ENCODE measurements around the gene PLCL1. TPM values are rescaled to one million over a fixed set of nuclear protein-coding genes. Genes with fewer than 3 reads are reported as not detected.

Gene PLCL1
- total RNA-seq, 3 donors from 2014 or later (not counting 1 experiment from before 2014, with no cell fraction given), result 0.86 to 2.8 (median 1.1) TPM

DNA sequence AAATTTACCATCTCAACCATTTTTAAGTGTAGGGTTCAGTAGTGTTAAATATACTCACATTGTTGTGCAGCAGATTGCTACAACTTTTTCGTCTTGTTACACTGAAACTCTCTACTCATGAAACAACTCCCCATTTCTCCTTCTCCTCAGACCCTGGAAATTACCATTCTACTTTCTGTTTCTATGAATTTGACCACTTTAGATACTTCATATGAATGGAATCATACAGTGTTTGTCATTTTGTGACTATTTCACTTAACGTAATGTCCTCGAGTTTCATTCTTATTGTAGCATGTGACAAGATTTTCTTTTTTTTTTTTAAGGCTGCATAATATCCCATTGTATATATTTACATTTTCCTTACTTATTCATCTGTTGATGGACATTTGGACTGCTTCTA lies 203.8 kb downstream of the PLCL1 start:
- H3K27ac ChIP-seq (ENCODE audit: low read length), result no peak overlapping the region

DNA sequence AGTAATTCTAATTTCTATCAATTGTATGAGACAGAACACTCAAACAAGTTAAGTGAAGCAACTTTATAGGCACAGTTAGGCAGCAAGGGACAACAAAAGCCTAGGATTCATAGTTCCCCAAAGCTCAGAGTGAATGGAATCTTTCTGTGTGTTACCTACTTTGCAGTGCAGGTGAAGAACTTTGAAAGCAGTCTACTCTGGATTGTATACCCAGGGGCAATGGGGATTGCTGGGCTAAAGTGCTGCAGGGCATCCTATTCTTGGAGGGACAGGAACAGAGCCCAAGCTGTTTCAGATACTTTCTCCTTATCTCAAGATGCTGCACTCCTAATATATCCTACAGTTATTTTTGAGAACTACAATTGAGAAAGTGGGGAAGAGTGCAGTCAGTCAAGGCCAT lies 207.6 kb downstream of the PLCL1 start:
- H3K9me3 ChIP-seq (ENCODE audit: control insufficient read depth, insufficient read depth, low read length), result peaks cover 3% of the 10 kb centered on the region
- no peaks in the 10 kb centered on the region for H3K36me3 ChIP-seq (ENCODE audit: control insufficient read depth, insufficient read depth, low read length)
- Mint-ChIP-seq H3K36me3 (no peaks in the 10 kb centered on the region), H3K4me3 (no peak overlapping the region), H3K27ac (no peak overlapping the region), H3K9me3 (peaks cover 9 to 13% of the 10 kb centered on the region in 2 donors), H3K27me3 (ENCODE audit: low read depth in 2 of 2) (no peaks in the 10 kb centered on the region), H3K4me1 (no peaks in the 10 kb centered on the region)
- H3K27me3 ChIP-seq (ENCODE audit: control insufficient read depth, insufficient read depth, low read length), result no peaks in the 10 kb centered on the region
- intact Hi-C loops (cut with micrococcal nuclease), result no loop called here
- no peak for ATAC-seq
- no peak overlapping the region for H3K4me3 ChIP-seq (ENCODE audit: low read length)
- no peak overlapping the region for H3K27ac ChIP-seq (ENCODE audit: low read length)
- DNase-seq, result no peak
- no peaks in the 10 kb centered on the region for H3K4me1 ChIP-seq (ENCODE audit: control insufficient read depth, insufficient read depth, low read length)
- TF ChIP-seq, protein P1, sequence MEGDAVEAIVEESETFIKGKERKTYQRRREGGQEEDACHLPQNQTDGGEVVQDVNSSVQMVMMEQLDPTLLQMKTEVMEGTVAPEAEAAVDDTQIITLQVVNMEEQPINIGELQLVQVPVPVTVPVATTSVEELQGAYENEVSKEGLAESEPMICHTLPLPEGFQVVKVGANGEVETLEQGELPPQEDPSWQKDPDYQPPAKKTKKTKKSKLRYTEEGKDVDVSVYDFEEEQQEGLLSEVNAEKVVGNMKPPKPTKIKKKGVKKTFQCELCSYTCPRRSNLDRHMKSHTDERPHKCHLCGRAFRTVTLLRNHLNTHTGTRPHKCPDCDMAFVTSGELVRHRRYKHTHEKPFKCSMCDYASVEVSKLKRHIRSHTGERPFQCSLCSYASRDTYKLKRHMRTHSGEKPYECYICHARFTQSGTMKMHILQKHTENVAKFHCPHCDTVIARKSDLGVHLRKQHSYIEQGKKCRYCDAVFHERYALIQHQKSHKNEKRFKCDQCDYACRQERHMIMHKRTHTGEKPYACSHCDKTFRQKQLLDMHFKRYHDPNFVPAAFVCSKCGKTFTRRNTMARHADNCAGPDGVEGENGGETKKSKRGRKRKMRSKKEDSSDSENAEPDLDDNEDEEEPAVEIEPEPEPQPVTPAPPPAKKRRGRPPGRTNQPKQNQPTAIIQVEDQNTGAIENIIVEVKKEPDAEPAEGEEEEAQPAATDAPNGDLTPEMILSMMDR (IDR thresholded peaks at IDR 0.05), result no peak

More for the DNA sequence above, 203.8 kb downstream of the PLCL1 start:
- Mint-ChIP-seq H3K4me1 (no peaks in the 10 kb centered on the region), H3K27ac (no peak overlapping the region), H3K4me3 (no peak overlapping the region), H3K27me3 (ENCODE audit: low read depth in 2 of 2) (peaks cover 0 to 3% of the 10 kb centered on the region in 2 donors), H3K36me3 (no peaks in the 10 kb centered on the region), H3K9me3 (peaks cover 9 to 13% of the 10 kb centered on the region in 2 donors)
- intact Hi-C loops (cut with micrococcal nuclease), result no loop called here
- Histone ChIP-seq H3K4me1 (ENCODE audit: control insufficient read depth, insufficient read depth, low read length) (no peaks in the 10 kb centered on the region), H3K36me3 (ENCODE audit: control insufficient read depth, insufficient read depth, low read length) (no peaks in the 10 kb centered on the region), H3K9me3 (ENCODE audit: control insufficient read depth, insufficient read depth, low read length) (peaks cover 3% of the 10 kb centered on the region), H3K27me3 (ENCODE audit: control insufficient read depth, insufficient read depth, low read length) (no peaks in the 10 kb centered on the region), H3K4me3 (ENCODE audit: low read length) (no peak overlapping the region)
- ATAC-seq, result no peak
- no peak for DNase-seq
- WGBS (ENCODE audit: insufficient coverage), result 70% methylated on average over 1 of the region's 3 CpGs
- TF ChIP-seq, protein P1 (IDR thresholded peaks at IDR 0.05), result no peak

- H3K27me3 Mint-ChIP-seq (ENCODE audit: low read depth in 2 of 2), result peaks cover 0 to 3% of the 10 kb centered on the region in 2 donors
- Histone ChIP-seq H3K27me3 (ENCODE audit: control insufficient read depth, insufficient read depth, low read length) (no peaks in the 10 kb centered on the region), H3K4me1 (ENCODE audit: control insufficient read depth, insufficient read depth, low read length) (no peaks in the 10 kb centered on the region), H3K9me3 (ENCODE audit: control insufficient read depth, insufficient read depth, low read length) (peaks cover 3% of the 10 kb centered on the region), H3K27ac (ENCODE audit: low read length) (no peak overlapping the region), H3K36me3 (ENCODE audit: control insufficient read depth, insufficient read depth, low read length) (no peaks in the 10 kb centered on the region), H3K4me3 (ENCODE audit: low read length) (no peak overlapping the region)
- no peak overlapping the region for H3K27ac Mint-ChIP-seq
- DNase-seq, result no peak
- no peak overlapping the region for H3K4me3 Mint-ChIP-seq
- TF ChIP-seq, protein P1 (IDR thresholded peaks at IDR 0.05), result no peak
- WGBS (ENCODE audit: insufficient coverage), result 62% methylated on average over 4 of the region's 4 CpGs
- intact Hi-C loops (cut with micrococcal nuclease), result no loop called here
- peaks cover 11% of the 10 kb centered on the region in 2 donors for H3K9me3 Mint-ChIP-seq
- H3K4me1 Mint-ChIP-seq, result no peaks in the 10 kb centered on the region
- no peaks in the 10 kb centered on the region for H3K36me3 Mint-ChIP-seq
- ATAC-seq, result no peak
These were observed 211.8 kb downstream of the PLCL1 start for GRCh38 chr2:198016243-198016642.

DNA sequence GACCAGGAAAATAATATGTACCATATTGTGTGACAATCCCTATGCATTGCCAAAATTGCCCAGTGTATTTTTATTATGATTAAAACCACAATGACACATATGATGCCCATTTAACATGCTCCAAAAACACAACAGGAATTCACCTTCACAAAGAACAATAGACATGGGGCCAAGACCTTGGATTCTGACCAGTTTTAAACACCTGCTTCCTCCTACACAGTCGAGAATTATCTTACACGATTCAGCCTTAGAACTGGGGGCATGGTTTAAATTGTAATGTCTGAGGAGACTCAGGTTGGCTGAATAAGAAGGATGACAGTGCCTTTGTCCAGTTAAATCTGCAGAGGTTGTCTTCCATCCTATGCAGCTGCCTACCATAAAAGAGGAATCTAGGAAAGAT lies 212.7 kb downstream of the PLCL1 start:
- no peaks in the 10 kb centered on the region for H3K4me1 Mint-ChIP-seq
- Histone ChIP-seq H3K4me1 (ENCODE audit: control insufficient read depth, insufficient read depth, low read length) (no peaks in the 10 kb centered on the region), H3K4me3 (ENCODE audit: low read length) (no peak overlapping the region), H3K27me3 (ENCODE audit: control insufficient read depth, insufficient read depth, low read length) (no peaks in the 10 kb centered on the region), H3K36me3 (ENCODE audit: control insufficient read depth, insufficient read depth, low read length) (no peaks in the 10 kb centered on the region), H3K9me3 (ENCODE audit: control insufficient read depth, insufficient read depth, low read length) (peaks cover 2% of the 10 kb centered on the region), H3K27ac (ENCODE audit: low read length) (no peak overlapping the region)
- intact Hi-C loops (cut with micrococcal nuclease), result no loop called here
- TF ChIP-seq, protein P1 (IDR thresholded peaks at IDR 0.05), result no peak
- H3K4me3 Mint-ChIP-seq, result no peak overlapping the region
- ATAC-seq, result no peak
- no peaks in the 10 kb centered on the region for H3K36me3 Mint-ChIP-seq
- peaks cover 0 to 4% of the 10 kb centered on the region in 2 donors for H3K27me3 Mint-ChIP-seq (ENCODE audit: low read depth in 2 of 2)
- WGBS (ENCODE audit: insufficient coverage), result 86% methylated on average over 1 of the region's 2 CpGs
- no peak for DNase-seq
- H3K9me3 Mint-ChIP-seq, result peaks cover 7 to 8% of the 10 kb centered on the region in 2 donors
- no peak overlapping the region for H3K27ac Mint-ChIP-seq
